Osteoblast (primary cell): ENCODE measurements around the gene SH3PXD2B. TPM values are rescaled to one million over a fixed set of nuclear protein-coding genes. Genes with fewer than 3 reads are reported as not detected.

Experiments
- DNase-seq: peaks from one replicate; pipeline ENCODE4 v3.0.0; 2011; ENCODE audit warnings: low spot score, mixed read lengths; ENCODE audit not compliant: insufficient read length; ENCODE audit errors: missing footprints
- H2AFZ ChIP-seq: 2 replicates; pipeline ENCODE4 v1.6.0; 2011; ENCODE audit warnings: mild to moderate bottlenecking, low read length
- H3K27ac ChIP-seq: 2 replicates; pipeline ENCODE4 v1.5.1; 2011; ENCODE audit warnings: mild to moderate bottlenecking, low read depth, low read length, moderate library complexity
- H3K27me3 ChIP-seq: 2 replicates; pipeline ENCODE4 v1.6.0; 2012; ENCODE audit warnings: mild to moderate bottlenecking, control low read depth, inconsistent platforms, low read length, moderate library complexity; ENCODE audit not compliant: insufficient read depth
- H3K36me3 ChIP-seq: 2 replicates; pipeline ENCODE4 v1.5.1; 2011; ENCODE audit warnings: mild to moderate bottlenecking, low read length, control low read depth, moderate library complexity; ENCODE audit not compliant: insufficient read depth
- H3K4me1 ChIP-seq: 2 replicates; pipeline ENCODE4 v1.5.1; 2011; ENCODE audit warnings: mild to moderate bottlenecking, low read length, control low read depth, moderate library complexity; ENCODE audit not compliant: insufficient read depth
- H3K4me2 ChIP-seq: 2 replicates; pipeline ENCODE4 v1.6.0; 2011; ENCODE audit warnings: mild to moderate bottlenecking, low read length; ENCODE audit not compliant: insufficient read depth
- H3K4me3 ChIP-seq: fragments of 200-600 bp; sonication (generic); 3 replicates; pipeline ENCODE4 v1.5.1; 2012; ENCODE audit warnings: mild to moderate bottlenecking, low read length, inconsistent platforms; ENCODE audit not compliant: insufficient read depth
- H3K79me2 ChIP-seq: 2 replicates; pipeline ENCODE4 v1.6.0; 2012; ENCODE audit warnings: mild to moderate bottlenecking, low read length, control low read depth, inconsistent platforms; ENCODE audit not compliant: insufficient read depth
- H3K9me3 ChIP-seq: 2 replicates; pipeline ENCODE4 v1.5.1; 2011; ENCODE audit warnings: low read depth, low read length, control low read depth
- H4K20me1 ChIP-seq: 2 replicates; pipeline ENCODE4 v1.6.0; 2012; ENCODE audit warnings: mild to moderate bottlenecking, low read length, control low read depth; ENCODE audit not compliant: insufficient read depth
- CTCF ChIP-seq: IDR thresholded peaks from 2 replicates; pipeline ENCODE4 v1.5.1; 2011; ENCODE audit warnings: mild to moderate bottlenecking, low read depth, low read length, moderate library complexity; ENCODE audit errors: extremely low read depth
- total RNA-seq: library from RNA; depleted of rRNA; stranded (reverse); fragments of >200 nt; gene quantifications from 2 replicates; pipeline ENCODE4 v1.2.3, GENCODE V29; 2012

The SH3PXD2B gene
- total RNA-seq, 1 donor = 58.3 TPM

DNA sequence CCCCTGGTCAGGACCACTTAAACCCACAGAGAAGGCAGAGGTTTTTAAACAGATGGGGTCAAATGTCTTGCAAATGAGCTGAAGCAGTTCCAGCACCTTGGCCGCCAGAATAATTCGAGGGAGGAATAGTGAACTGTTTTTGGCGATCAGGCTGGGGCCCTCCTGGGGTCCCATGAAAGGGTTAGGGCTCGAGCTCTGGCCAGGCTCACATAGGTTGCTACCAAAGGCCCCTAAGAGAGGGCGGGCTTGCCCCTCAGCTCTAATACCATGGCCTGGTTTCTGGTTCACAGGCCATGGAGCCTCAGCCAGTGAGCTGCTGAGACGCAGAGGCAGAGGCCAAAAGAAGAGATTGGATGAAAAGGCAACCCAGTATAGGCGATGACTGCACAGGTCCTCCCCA lies 96.0 kb downstream of the SH3PXD2B start:
- H3K9me3 ChIP-seq = no peaks in the 10 kb centered on the region
- peaks cover 10% of the 10 kb centered on the region for H4K20me1 ChIP-seq
- H3K4me2 ChIP-seq = no peak overlapping the region
- H3K4me1 ChIP-seq = peaks cover 13% of the 10 kb centered on the region
- DNase-seq = no peak
- H3K27ac ChIP-seq = no peak overlapping the region
- TF ChIP-seq CTCF = no peak
- no peak overlapping the region for H3K4me3 ChIP-seq
- H3K79me2 ChIP-seq = no peaks in the 10 kb centered on the region
- no peak overlapping the region for H2AFZ ChIP-seq
- H3K36me3 ChIP-seq = peaks cover 52% of the 10 kb centered on the region
- no peaks in the 10 kb centered on the region for H3K27me3 ChIP-seq

DNA sequence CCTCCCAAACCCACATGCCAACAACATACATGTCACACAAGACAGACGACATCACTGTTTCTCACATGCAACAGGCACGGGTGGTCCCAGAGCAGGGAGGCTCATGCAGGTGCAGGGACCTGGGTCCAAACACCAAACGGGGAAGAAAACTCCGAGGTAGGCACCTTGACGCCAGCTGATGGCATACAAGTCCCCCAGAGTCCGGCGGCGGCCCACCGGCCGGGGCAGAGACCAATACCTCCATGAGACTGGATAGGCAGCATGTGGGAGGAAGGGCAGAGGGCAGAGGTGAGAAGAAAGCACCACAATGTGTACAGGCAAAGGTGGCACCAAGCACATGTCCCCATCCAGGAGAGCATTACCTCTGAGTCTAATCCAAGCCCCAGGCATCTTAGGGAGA lies 97.8 kb downstream of the SH3PXD2B start:
- no peak for TF ChIP-seq CTCF
- H3K27ac ChIP-seq = no peak overlapping the region
- H4K20me1 ChIP-seq = peaks cover 10% of the 10 kb centered on the region
- H3K4me3 ChIP-seq = no peak overlapping the region
- no peak overlapping the region for H3K4me2 ChIP-seq
- no peak overlapping the region for H2AFZ ChIP-seq
- H3K9me3 ChIP-seq = no peaks in the 10 kb centered on the region
- no peaks in the 10 kb centered on the region for H3K27me3 ChIP-seq
- H3K36me3 ChIP-seq = peaks cover 58% of the 10 kb centered on the region
- H3K79me2 ChIP-seq = no peaks in the 10 kb centered on the region
- DNase-seq = no peak
- peaks cover 6% of the 10 kb centered on the region for H3K4me1 ChIP-seq

DNA sequence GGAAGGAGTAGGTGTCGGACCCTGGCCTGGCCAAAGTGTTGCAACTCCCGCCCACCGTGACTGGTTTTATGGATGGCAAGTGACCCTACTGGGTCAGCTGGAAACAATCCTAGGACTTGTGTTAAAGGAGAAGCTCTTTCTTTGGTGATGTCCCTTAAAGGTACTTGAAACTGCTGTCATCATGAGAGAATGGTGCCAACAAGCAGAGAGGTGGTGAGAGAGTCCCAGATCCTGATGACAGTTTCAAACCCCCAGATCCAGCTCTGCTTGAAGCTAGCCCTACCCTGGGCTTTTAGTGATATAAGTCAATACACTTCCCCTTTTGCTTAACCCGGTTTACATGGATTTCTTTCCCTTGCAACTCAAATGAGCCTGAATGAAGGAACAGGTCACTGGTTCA lies 98.3 kb downstream of the SH3PXD2B start:
- H3K36me3 ChIP-seq = peaks cover 59% of the 10 kb centered on the region
- peaks cover 10% of the 10 kb centered on the region for H4K20me1 ChIP-seq
- no peak overlapping the region for H2AFZ ChIP-seq

GRCh38 chr5:172353846-172354245 lies 100.5 kb downstream of the SH3PXD2B start:
- no peaks in the 10 kb centered on the region for H3K4me1 ChIP-seq
- H3K27ac ChIP-seq = no peak overlapping the region
- no peak overlapping the region for H3K4me3 ChIP-seq
- no peaks in the 10 kb centered on the region for H3K79me2 ChIP-seq
- H3K36me3 ChIP-seq = peaks cover 69% of the 10 kb centered on the region
- H3K9me3 ChIP-seq = no peaks in the 10 kb centered on the region
- H4K20me1 ChIP-seq = peaks cover 10% of the 10 kb centered on the region
- H2AFZ ChIP-seq = no peak overlapping the region
- peak; percentile 43 for DNase-seq
- no peaks in the 10 kb centered on the region for H3K27me3 ChIP-seq
- no peak for TF ChIP-seq CTCF
- H3K4me2 ChIP-seq = no peak overlapping the region

More for the DNA sequence above, 98.3 kb downstream of the SH3PXD2B start:
- H3K27me3 ChIP-seq = no peaks in the 10 kb centered on the region
- DNase-seq = no peak
- H3K9me3 ChIP-seq = no peaks in the 10 kb centered on the region
- no peaks in the 10 kb centered on the region for H3K79me2 ChIP-seq
- H3K27ac ChIP-seq = no peak overlapping the region
- H3K4me3 ChIP-seq = no peak overlapping the region
- H3K4me2 ChIP-seq = no peak overlapping the region
- TF ChIP-seq CTCF = no peak
- peaks cover 1% of the 10 kb centered on the region for H3K4me1 ChIP-seq
